GM23248 (cell line): ENCODE results near the gene SLC10A7.

Experiments
- EZH2 ChIP-seq: fragments of 200-600 bp; sonication (generic); IDR thresholded peaks from 2 replicates; pipeline ENCODE4 v1.6.1; 2018; ENCODE audit warnings: antibody characterized with exemption, mild to moderate bottlenecking; ENCODE audit not compliant: insufficient read depth, poor library complexity, severe bottlenecking
- EZH2phosphoT487 ChIP-seq: fragments of 200-600 bp; sonication (generic); IDR thresholded peaks from 2 replicates; pipeline ENCODE4 v1.6.1; 2018; ENCODE audit warnings: antibody characterized with exemption, moderate library complexity, mild to moderate bottlenecking, low read depth; ENCODE audit not compliant: insufficient read depth

GRCh38 chr4:146472404-146472803 is 49.3 kb downstream of the SLC10A7 start:
- TF ChIP-seq EZH2 (no peak), EZH2phosphoT487 (no peak)
